T47D (cell line): Measurements from ENCODE around the gene SLC7A4.
"Not testable (repeated sequence)": the region's sequence is repeated elsewhere in the genome, so short reads cannot be mapped to it uniquely, and the experiment has no call there.

ENCODE experiments used
- DNase-seq, 2 experiments: peaks; one replicate each; pipeline versions ENCODE4 v3.0.0 to v3.0.0-alpha.2; 2011 to 2012; ENCODE audit warnings: low read depth in 1 of 2, low spot score in 1 of 2
- JUND ChIP-seq: IDR thresholded peaks from 2 replicates; pipeline ENCODE4 v1.6.1; 2012; ENCODE audit warnings: low read depth
- in situ Hi-C: cut with HindIII; loops from 2 replicates; pipeline ENCODE4 v1.10.0; 2016; ENCODE audit warnings: low sequenced_read_pairs, low pct_unique_long_range_greater_than_20kb

SLC7A4 gene

DNA sequence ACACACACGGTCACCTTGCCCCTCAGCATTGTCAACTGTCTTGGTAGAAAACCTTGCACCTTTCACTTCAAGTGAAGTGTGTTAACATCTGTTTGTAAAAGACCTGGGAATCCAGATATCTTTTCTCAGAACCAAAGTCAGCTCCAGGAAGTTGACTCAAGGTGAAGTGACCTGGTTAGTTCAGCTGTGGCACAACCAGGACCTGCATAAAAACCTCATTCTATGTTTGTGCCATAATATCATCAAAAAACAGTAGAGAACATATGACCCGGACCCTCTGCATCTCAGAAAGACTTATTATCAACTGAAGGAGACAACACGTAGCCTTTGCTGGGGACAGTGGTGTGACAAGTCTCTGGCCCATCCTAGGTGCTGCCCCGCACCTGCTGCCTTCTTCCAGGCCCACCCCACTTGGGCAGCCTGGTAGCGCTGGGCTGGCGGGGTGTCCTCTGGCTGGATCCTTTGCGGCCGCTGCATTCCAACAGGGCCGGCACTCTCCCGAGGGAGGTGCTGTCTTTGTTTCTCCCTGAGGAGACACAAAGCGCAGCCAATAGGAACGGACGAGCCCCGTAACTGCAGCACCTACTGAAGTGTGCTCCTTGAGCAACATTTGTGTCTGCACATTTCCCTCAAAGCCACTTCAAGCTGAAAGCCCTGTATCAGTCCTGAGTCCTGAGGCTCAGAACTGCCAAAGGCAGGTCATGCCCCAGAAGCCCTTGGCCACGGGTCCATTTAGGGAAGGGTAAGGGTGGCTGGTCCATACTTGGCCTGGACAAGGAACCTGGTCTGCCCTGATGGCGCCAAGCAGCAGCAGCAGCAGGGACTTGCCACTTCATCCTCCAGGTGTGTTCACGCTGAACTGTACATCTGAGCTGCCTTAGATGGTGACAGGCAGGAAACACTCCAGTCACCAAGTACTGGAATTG is 38.6 kb upstream of the SLC7A4 start:
- in situ Hi-C loops, result no loop called here
- no peak for TF ChIP-seq JUND

GRCh38 chr22:21069375-21069774 is 37.0 kb upstream of the SLC7A4 start:
- in situ Hi-C loops, result no loop called here
- no peak for TF ChIP-seq JUND
- peak in 1 of 2 experiments; percentile 16 for DNase-seq

More for the DNA sequence above, 38.6 kb upstream of the SLC7A4 start:
- peak in 1 of 2 experiments; percentile 16 for DNase-seq

- TF ChIP-seq JUND, result no peak
- in situ Hi-C loops, result no loop called here
These were observed 36.4 kb upstream of the SLC7A4 start for GRCh38 chr22:21068681-21069276.

GRCh38 chr22:21067901-21068680 is 35.7 kb upstream of the SLC7A4 start:
- in situ Hi-C loops, result no loop called here
- TF ChIP-seq JUND, result no peak
- no peak for DNase-seq

More at GRCh38 chr22:21068681-21069276, 36.4 kb upstream of the SLC7A4 start:
- DNase-seq, result no peak

DNA sequence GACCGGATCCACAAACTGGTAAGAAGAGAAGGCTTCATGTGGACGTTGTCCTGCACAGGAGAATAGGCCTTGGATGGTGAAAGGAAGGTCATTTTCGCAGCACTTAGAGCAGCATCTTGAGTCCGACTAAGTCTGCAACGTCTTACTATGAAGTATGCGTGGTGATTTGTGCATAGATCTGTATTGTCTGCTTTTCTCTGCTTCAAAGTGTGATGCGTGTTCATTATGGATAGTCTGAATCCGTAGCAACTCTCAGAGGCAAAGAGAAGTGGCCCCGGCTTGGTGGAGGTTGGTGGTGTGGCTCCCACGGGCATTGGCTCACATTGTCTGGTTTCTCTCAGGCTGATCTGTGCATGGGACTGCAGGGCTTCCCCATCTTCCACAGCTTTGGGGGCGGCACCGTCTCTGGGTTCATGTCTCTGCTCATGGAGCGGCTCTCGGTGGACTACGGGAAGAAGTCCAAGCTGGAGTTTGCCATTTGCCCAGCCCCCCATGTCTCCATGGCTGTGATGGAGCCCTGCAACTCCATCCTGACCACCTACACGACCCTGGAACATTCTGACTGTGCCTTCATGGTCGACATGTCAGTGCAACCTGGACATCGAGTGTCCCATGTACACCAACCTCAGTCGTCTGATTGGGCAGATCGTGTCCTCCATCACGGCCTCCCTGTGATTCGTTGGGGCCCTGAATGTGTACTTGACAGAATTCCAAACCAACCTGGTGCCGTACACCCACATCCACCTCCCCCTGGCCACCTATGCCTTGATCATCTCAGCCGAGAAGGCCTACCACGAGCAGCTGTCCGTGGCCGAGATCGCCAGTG is 34.9 kb upstream of the SLC7A4 start:
- in situ Hi-C loops, result no loop called here
- DNase-seq, result no peak

GRCh38 chr22:21064917-21065864 is 32.8 kb upstream of the SLC7A4 start:
- DNase-seq, result no peak
- TF ChIP-seq JUND, result no peak
- in situ Hi-C loops, result no loop called here

More for the DNA sequence above, 34.9 kb upstream of the SLC7A4 start:
- TF ChIP-seq JUND, result no peak

DNA sequence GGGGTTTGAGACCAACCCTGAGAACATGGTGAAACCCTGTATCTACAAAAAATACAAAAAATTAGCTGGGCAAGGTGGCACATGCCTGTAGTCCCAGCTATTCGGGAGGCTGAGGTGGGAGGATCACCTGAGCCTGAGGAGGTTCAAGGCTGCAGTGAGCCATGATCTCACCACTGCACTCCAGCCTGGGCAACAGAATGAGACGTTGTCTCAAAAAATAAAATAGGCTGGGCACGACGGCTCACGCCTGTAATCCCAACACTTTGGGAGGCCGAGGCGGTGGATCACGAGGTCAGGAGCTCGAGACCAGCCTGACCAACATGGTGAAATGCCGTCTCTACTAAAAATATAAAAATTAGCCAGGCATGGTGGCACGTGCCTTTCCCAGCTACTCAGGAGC is 32.1 kb upstream of the SLC7A4 start:
- in situ Hi-C loops, DNase-seq: not testable (repeated sequence)

GRCh38 chr22:21061660-21062321 is 29.4 kb upstream of the SLC7A4 start:
- DNase-seq, in situ Hi-C loops: not testable (repeated sequence)

DNA sequence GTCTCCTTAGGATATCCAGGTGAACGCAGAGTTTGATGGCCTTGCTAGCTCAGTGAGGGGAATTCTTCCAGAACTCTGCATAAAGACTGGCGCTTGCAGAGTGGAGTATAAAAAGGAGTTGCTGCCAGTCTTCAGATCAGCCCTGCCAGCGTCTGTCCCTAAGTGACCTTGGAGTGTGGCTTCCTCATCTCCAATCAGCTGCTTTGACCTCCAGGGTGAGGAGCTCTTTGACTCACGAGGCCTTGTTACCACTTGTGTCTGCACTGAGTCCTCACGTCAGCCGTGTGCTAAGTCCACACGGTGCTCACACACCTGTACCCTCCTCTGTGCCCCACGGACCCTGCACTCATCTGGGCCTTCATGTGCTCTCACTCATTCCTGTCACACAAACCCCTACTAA is 28.0 kb upstream of the SLC7A4 start:
- in situ Hi-C loops, DNase-seq: not testable (repeated sequence)

GRCh38 chr22:21055880-21056319 is 23.5 kb upstream of the SLC7A4 start:
- in situ Hi-C loops, result no loop called here
- TF ChIP-seq JUND, result no peak
- DNase-seq, result no peak

GRCh38 chr22:21055564-21055834 is 23.1 kb upstream of the SLC7A4 start:
- TF ChIP-seq JUND, result no peak
- in situ Hi-C loops, result no loop called here
- no peak for DNase-seq
